ENCODE results near the gene HOXA9. TPM values are rescaled to one million over a fixed set of nuclear protein-coding genes. Genes with fewer than 3 reads are reported as not detected.

The HOXA9 gene
- total RNA-seq, 1 experiment from 2014 or later = 91.0 TPM

- TF ChIP-seq YY1 (IDR thresholded peaks at IDR 0.05; ENCODE audit: extremely low read depth, insufficient replicate concordance, low read depth, low read length) (no peak), EGR1 (IDR thresholded peaks at IDR 0.05; ENCODE audit: low read depth) (no peak), ZNF274 (IDR thresholded peaks at IDR 0.05; ENCODE audit: low read depth, low read length) (no peak), FOSL1 (IDR thresholded peaks at IDR 0.05; ENCODE audit: low read depth) (no peak)
These were observed 35.4 kb downstream of the HOXA9 start (continued) for GRCh38 chr7:27129729-27130539.

- ATAC-seq (no peak), DNase-seq (ENCODE audit: low read depth, low spot score) (no peak)
- H3K9me2 ChIP-seq (ENCODE audit: insufficient read depth) = no peaks in the 10 kb centered on the region
- H3K79me2 ChIP-seq (ENCODE audit: insufficient read depth, low read length) = no peaks in the 10 kb centered on the region
- H3K36me3 ChIP-seq (ENCODE audit: control insufficient read depth in 1 of 2, insufficient read depth in 2 of 2, low read length in 2 of 2) = no peaks in the 10 kb centered on the region
- POLR2A ChIA-PET = interaction anchor here (1.0 to 1.1 kb wide), 2 partner anchors 9 to 14 kb away, joined by 3 to 4 read pairs; no protein-coding TSS in a partner anchor
- H3K9ac ChIP-seq (ENCODE audit: low read length) = no peak overlapping the region
- H3K4me1 ChIP-seq (ENCODE audit: control insufficient read depth in 1 of 2, insufficient read depth in 2 of 2, low read length in 2 of 2) = peaks cover 23 to 75% of the 10 kb centered on the region in 2 experiments
- no peak overlapping the region for H2AFZ ChIP-seq (ENCODE audit: low read depth, low read length, poor library complexity, severe bottlenecking)
- H4K20me1 ChIP-seq (ENCODE audit: insufficient read depth) = no peaks in the 10 kb centered on the region
- no peak for TF ChIP-seq SIN3A (IDR thresholded peaks at IDR 0.05; ENCODE audit: low read depth)
- TF ChIP-seq CBX3 (IDR thresholded peaks at IDR 0.05; ENCODE audit: low read depth) = no peak
- no peak for TF ChIP-seq POLR2A (IDR thresholded peaks at IDR 0.05; ENCODE audit: borderline replicate concordance, extremely low read depth, insufficient read depth, insufficient read length)
- TF ChIP-seq SP1 (IDR thresholded peaks at IDR 0.05; ENCODE audit: low read depth) = no peak
- no peak for TF ChIP-seq REST (IDR thresholded peaks at IDR 0.05; ENCODE audit: low read depth)
- TF ChIP-seq ZFX (IDR thresholded peaks at IDR 0.05) = no peak
- TF ChIP-seq EZH2phosphoT487 (IDR thresholded peaks at IDR 0.05; ENCODE audit: borderline replicate concordance) = no peak
- no peak for TF ChIP-seq TCF7L2 (IDR thresholded peaks at IDR 0.05; ENCODE audit: borderline replicate concordance, extremely low read depth, insufficient read depth, insufficient read length)
- TF ChIP-seq EGR1 (IDR thresholded peaks at IDR 0.05; ENCODE audit: low read depth) = no peak
- TF ChIP-seq ELF1 (IDR thresholded peaks at IDR 0.05; ENCODE audit: borderline replicate concordance, low read depth) = no peak
- TF ChIP-seq CTCF (IDR thresholded peaks at IDR 0.05 in 2 of 3, conservative IDR thresholded peaks at IDR 0.05 in 1 of 3; ENCODE audit: borderline replicate concordance in 1 of 3, insufficient read depth in 1 of 3, low read depth in 2 of 3, low read length in 2 of 3) = no peak
- TF ChIP-seq JUND (IDR thresholded peaks at IDR 0.05) = no peak
- CTCF ChIA-PET = no interaction called here
- H3K4me2 ChIP-seq (ENCODE audit: low read length) = peak overlapping the region; percentile 91; the same call in 1 of the 2 replicates
- intact Hi-C loops (cut with micrococcal nuclease) = no loop called here
- no TSS peak for BruUV-seq (replicated peaks)
- no peak overlapping the region for H3K4me3 ChIP-seq (replicated peaks in 1 of 2; ENCODE audit: low read depth in 1 of 2, low read length in 2 of 2)
- H3K9me3 ChIP-seq (ENCODE audit: control insufficient read depth in 1 of 2, insufficient read depth in 1 of 2, low read depth in 1 of 2, low read length in 2 of 2) = no peaks in the 10 kb centered on the region
- H3K27ac ChIP-seq (ENCODE audit: low read depth, low read length) = no peak overlapping the region
- RAD21 ChIA-PET (ENCODE audit: low non-redundant PET in 1 of 2, low total read pairs in 2 of 2, uncharacterized antibody in 2 of 2, unreplicated experiment in 2 of 2) = no interaction called here
- peaks cover 27% of the 10 kb centered on the region for H3K27me3 ChIP-seq (ENCODE audit: insufficient read depth, low read length)
These were observed 36.3 kb downstream of the HOXA9 start for GRCh38 chr7:27128776-27129728.
